ENCODE data around the gene ITSN2. TPM values are rescaled to one million over a fixed set of nuclear protein-coding genes. Genes with fewer than 3 reads are reported as not detected.
"Not testable (repeated sequence)": the region's sequence is repeated elsewhere in the genome, so short reads cannot be mapped to it uniquely, and the experiment has no call there.

Gene ITSN2
- total RNA-seq, 1 experiment from 2014 or later: 126 TPM

DNA sequence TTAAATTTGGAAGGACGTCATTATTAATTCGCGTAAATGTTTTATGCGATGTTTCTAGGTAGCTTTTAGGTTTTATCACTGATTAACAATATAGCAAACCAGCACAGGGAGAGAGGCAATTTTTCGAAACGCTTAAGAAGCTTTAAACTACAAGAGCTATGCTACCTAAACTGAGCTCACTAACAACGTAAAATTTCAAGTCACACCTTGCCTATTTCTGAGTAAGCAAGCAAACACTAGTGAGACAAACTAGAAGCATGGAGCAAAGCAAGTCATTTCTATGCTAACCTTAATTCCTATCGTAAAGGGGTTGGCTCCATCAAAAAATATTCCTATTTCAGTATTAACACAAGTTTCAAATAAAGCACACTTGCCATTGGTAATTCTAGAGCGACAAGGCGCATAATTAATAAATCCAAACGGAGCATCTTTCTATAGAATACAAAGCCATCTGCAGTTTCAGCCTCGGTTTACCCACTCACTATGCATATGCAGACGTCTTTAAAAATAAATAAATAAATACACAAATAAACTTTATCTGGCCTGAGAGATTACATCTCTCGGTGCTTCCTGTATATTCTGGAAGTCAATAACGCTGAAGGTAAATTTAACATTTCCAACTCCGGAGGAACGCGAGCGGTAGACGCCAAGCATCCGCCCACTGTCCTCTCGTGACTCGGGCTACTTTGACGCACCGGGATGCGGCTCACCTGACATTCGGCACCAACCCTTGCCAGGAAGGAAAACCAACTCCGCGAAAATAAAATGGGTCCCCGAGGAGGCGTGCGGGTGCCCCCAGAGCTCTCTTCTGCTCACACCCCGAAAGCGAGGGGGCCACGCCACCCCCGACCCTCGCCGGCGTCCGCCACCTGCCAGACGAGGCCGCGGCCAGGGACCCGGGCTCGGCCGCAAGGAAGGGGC is 947 bp downstream of the ITSN2 start:
- H3K27ac ChIP-seq (ENCODE audit: low read length): peak overlapping the region; percentile 98
- H3K79me2 ChIP-seq (ENCODE audit: low read length): peaks cover 62% of the 10 kb centered on the region
- peak overlapping the region; percentile 99 for H3K9ac ChIP-seq (ENCODE audit: low read length)
- no peaks in the 10 kb centered on the region for H3K9me3 ChIP-seq (ENCODE audit: low read length)
- H3K4me1 ChIP-seq (ENCODE audit: low read length): peaks cover 42% of the 10 kb centered on the region
- DNase-seq: peak; percentile 77
- H3K4me2 ChIP-seq (ENCODE audit: low read depth, low read length, poor library complexity, severe bottlenecking): peak overlapping the region; percentile 81
- no peak overlapping the region; the same call in 1 of the 2 replicates for H2AFZ ChIP-seq (ENCODE audit: low read length)
- peak overlapping the region; percentile 73 for H3K4me3 ChIP-seq (ENCODE audit: low read length)
- 0 out of 2 replicates have a peak, but pooled peaks cover 5% of the 10 kb centered on the region for H3K36me3 ChIP-seq (ENCODE audit: insufficient read depth, low read length)
- H3K9me2 ChIP-seq (replicated peaks; ENCODE audit: insufficient read depth, low read length): no peaks in the 10 kb centered on the region
- H3K27me3 ChIP-seq (ENCODE audit: low read length): no peaks in the 10 kb centered on the region
- no peaks in the 10 kb centered on the region for H4K20me1 ChIP-seq (ENCODE audit: insufficient read depth, low read depth, low read length)

DNA sequence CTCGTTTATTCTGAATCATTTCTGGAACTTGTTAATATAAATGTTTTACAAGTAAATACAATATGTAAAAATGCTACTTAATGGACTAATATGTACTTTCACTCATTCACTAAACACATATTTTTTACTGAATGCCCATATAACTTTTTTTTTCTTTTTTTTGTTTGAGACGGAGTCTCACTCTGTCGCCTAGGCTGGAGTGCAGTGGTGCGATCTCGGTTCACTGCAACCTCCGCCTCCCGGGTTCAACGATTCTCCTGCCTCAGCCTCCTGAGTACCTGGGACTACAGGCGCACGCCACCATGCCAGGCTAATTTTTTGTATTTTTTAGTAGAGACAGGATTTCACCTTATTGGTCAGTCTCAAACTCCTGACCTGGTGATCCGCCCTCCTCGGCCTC is 2.6 kb downstream of the ITSN2 start:
- peak overlapping the region; percentile 98 for H3K27ac ChIP-seq (ENCODE audit: low read length)
- H3K4me3 ChIP-seq (ENCODE audit: low read length): peak overlapping the region; percentile 73; the same call in 1 of the 2 replicates
- H3K4me2 ChIP-seq (ENCODE audit: low read depth, low read length, poor library complexity, severe bottlenecking): peak overlapping the region; percentile 81
- H3K9ac ChIP-seq (ENCODE audit: low read length): peak overlapping the region; percentile 99; the same call in 1 of the 2 replicates
- not testable (repeated sequence) for H3K9me3 ChIP-seq (ENCODE audit: low read length); H3K36me3 ChIP-seq (ENCODE audit: insufficient read depth, low read length); H4K20me1 ChIP-seq (ENCODE audit: insufficient read depth, low read depth, low read length); H3K27me3 ChIP-seq (ENCODE audit: low read length); H3K9me2 ChIP-seq (replicated peaks; ENCODE audit: insufficient read depth, low read length); DNase-seq; H2AFZ ChIP-seq (ENCODE audit: low read length)
- peaks cover 58% of the 10 kb centered on the region for H3K4me1 ChIP-seq (ENCODE audit: low read length)
- peaks cover 78% of the 10 kb centered on the region for H3K79me2 ChIP-seq (ENCODE audit: low read length)

DNA sequence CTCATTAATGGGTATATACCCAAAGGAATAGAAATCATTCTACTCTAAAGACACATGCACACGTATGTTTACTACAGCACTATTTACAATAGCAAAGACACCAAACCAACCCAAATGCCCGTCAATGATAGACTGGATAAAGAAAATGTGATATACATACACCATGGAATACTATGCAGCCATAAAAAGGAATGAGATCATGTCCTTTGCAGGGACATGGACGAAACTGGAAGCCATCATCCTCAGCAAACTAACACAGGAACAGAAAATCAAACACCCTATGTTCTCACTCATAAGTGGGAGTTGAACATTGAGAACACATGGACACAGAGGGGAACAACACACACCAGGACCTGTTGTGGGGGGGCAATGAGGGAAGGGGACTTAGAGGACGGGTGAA is 3.2 kb downstream of the ITSN2 start:
- not testable (repeated sequence) for H3K4me3 ChIP-seq (ENCODE audit: low read length); H3K4me2 ChIP-seq (ENCODE audit: low read depth, low read length, poor library complexity, severe bottlenecking); H3K36me3 ChIP-seq (ENCODE audit: insufficient read depth, low read length); H3K9me3 ChIP-seq (ENCODE audit: low read length); DNase-seq; H3K27me3 ChIP-seq (ENCODE audit: low read length); H3K9me2 ChIP-seq (replicated peaks; ENCODE audit: insufficient read depth, low read length); H3K9ac ChIP-seq (ENCODE audit: low read length); H4K20me1 ChIP-seq (ENCODE audit: insufficient read depth, low read depth, low read length); H2AFZ ChIP-seq (ENCODE audit: low read length)
- H3K27ac ChIP-seq (ENCODE audit: low read length): peak overlapping the region; percentile 98
- peaks cover 64% of the 10 kb centered on the region for H3K4me1 ChIP-seq (ENCODE audit: low read length)
- H3K79me2 ChIP-seq (ENCODE audit: low read length): peaks cover 85% of the 10 kb centered on the region

DNA sequence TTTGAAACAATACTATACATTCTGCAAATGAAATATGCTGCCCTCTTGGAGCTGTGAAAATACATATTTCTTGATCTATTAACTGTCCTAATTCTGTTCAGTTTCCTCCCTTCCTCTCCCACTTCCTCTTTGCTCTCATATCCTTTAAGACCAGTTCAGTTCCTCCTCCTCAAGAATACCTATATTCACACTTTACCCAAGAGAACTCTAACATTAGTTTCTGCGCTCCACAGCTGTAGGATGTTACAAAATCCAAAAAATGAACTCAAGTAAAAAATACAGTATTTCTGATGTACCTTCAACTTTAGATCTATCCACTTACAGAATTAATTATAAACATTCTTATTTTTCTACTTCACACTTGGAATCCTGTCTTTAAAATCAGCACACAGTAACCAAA is 5.4 kb downstream of the ITSN2 start:
- no peaks in the 10 kb centered on the region for H3K9me2 ChIP-seq (replicated peaks; ENCODE audit: insufficient read depth, low read length)
- H3K4me1 ChIP-seq (ENCODE audit: low read length): peaks cover 78% of the 10 kb centered on the region
- H3K4me2 ChIP-seq (ENCODE audit: low read depth, low read length, poor library complexity, severe bottlenecking): peak overlapping the region; percentile 87
- peaks cover 99% of the 10 kb centered on the region for H3K79me2 ChIP-seq (ENCODE audit: low read length)
- peak overlapping the region; percentile 98 for H3K27ac ChIP-seq (ENCODE audit: low read length)
- no peaks in the 10 kb centered on the region for H4K20me1 ChIP-seq (ENCODE audit: insufficient read depth, low read depth, low read length)
- peak overlapping the region; percentile 55 for H3K4me3 ChIP-seq (ENCODE audit: low read length)
- H3K9me3 ChIP-seq (ENCODE audit: low read length): no peaks in the 10 kb centered on the region
- H3K27me3 ChIP-seq (ENCODE audit: low read length): no peaks in the 10 kb centered on the region
- 0 out of 2 replicates have a peak, but pooled peaks cover 5% of the 10 kb centered on the region for H3K36me3 ChIP-seq (ENCODE audit: insufficient read depth, low read length)
- H3K9ac ChIP-seq (ENCODE audit: low read length): peak overlapping the region; percentile 64
- H2AFZ ChIP-seq (ENCODE audit: low read length): no peak overlapping the region
- DNase-seq: peak; percentile 87

DNA sequence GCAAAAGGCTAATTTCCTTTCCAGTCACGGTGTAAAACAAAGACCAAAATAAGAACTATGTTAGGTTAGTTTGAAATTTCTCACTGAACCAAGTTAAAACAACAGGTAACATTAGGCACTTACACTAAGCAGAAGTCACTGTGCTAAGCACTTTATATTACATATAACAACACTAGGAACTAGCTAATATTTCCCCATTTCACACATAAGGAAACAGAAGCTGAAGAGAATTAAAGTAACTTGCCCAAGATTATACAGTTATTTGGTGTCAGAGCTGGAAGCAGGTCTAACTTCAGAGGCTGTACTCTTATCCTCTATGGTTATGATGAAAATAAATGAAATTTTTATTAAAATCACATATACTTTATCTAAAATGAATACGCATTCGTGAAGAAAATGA is 5.9 kb downstream of the ITSN2 start:
- Histone ChIP-seq H3K27ac (ENCODE audit: low read length) (peak overlapping the region; percentile 98), H3K4me2 (ENCODE audit: low read depth, low read length, poor library complexity, severe bottlenecking) (peak overlapping the region; percentile 87), H3K36me3 (ENCODE audit: insufficient read depth, low read length) (0 out of 2 replicates have a peak, but pooled peaks cover 5% of the 10 kb centered on the region), H3K4me1 (ENCODE audit: low read length) (peaks cover 84% of the 10 kb centered on the region), H2AFZ (ENCODE audit: low read length) (no peak overlapping the region), H4K20me1 (ENCODE audit: insufficient read depth, low read depth, low read length) (no peaks in the 10 kb centered on the region), H3K9me3 (ENCODE audit: low read length) (no peaks in the 10 kb centered on the region), H3K27me3 (ENCODE audit: low read length) (no peaks in the 10 kb centered on the region), H3K4me3 (ENCODE audit: low read length) (peak overlapping the region; percentile 55), H3K9me2 (replicated peaks; ENCODE audit: insufficient read depth, low read length) (no peaks in the 10 kb centered on the region), H3K79me2 (ENCODE audit: low read length) (peaks cover 99% of the 10 kb centered on the region), H3K9ac (ENCODE audit: low read length) (peak overlapping the region; percentile 64)
- no peak for DNase-seq

DNA sequence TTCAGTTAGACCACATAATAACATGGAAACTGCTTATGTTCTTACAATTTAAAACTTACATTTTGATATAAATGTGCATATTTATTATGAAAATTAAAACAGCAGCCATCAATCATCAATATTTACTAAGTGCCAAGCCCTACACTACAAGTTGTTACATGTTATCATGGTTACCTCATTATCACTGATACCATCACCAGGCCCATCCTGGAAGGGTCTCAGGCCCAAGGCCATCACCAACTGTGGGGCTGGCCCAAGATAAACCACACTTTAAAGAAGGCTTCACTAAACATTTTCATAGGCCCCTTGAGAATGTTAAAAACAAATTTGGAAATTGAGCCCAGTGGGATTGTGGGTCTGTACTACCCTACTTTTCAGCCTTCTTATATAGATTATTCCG is 6.4 kb downstream of the ITSN2 start:
- no peaks in the 10 kb centered on the region for H3K9me2 ChIP-seq (replicated peaks; ENCODE audit: insufficient read depth, low read length)
- H3K9me3 ChIP-seq (ENCODE audit: low read length): no peaks in the 10 kb centered on the region
- peak overlapping the region; percentile 55 for H3K4me3 ChIP-seq (ENCODE audit: low read length)
- peak; percentile 82 for DNase-seq
- peaks cover 88% of the 10 kb centered on the region for H3K4me1 ChIP-seq (ENCODE audit: low read length)
- peak overlapping the region; percentile 64 for H3K9ac ChIP-seq (ENCODE audit: low read length)
- H3K79me2 ChIP-seq (ENCODE audit: low read length): peaks cover 99% of the 10 kb centered on the region
- H4K20me1 ChIP-seq (ENCODE audit: insufficient read depth, low read depth, low read length): no peaks in the 10 kb centered on the region
- H3K27me3 ChIP-seq (ENCODE audit: low read length): no peaks in the 10 kb centered on the region
- 0 out of 2 replicates have a peak, but pooled peaks cover 5% of the 10 kb centered on the region for H3K36me3 ChIP-seq (ENCODE audit: insufficient read depth, low read length)
- no peak overlapping the region for H2AFZ ChIP-seq (ENCODE audit: low read length)
- peak overlapping the region; percentile 87 for H3K4me2 ChIP-seq (ENCODE audit: low read depth, low read length, poor library complexity, severe bottlenecking)
- H3K27ac ChIP-seq (ENCODE audit: low read length): peak overlapping the region; percentile 98

DNA sequence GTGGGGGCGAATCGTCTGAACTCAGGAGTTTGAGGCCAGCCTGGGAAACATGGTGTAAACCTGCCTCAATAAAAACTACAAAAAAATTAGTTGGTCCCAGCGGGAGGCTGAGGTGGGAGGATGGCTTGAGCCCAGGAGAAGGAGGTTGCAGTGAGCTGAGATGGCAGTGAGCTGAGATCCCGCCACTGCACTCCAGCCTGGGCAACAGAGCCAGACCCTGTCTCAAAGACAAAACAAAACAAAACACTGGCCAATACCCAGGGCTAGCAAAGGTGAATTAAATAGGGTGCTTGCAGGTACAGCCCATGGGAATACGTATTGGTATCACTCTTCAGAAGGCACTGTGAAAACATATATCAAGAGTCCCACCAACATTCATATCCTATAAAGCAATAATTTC is 7.0 kb downstream of the ITSN2 start:
- Histone ChIP-seq H3K36me3 (ENCODE audit: insufficient read depth, low read length) (0 out of 2 replicates have a peak, but pooled peaks cover 5% of the 10 kb centered on the region), H3K4me3 (ENCODE audit: low read length) (peak overlapping the region; percentile 55)

DNA sequence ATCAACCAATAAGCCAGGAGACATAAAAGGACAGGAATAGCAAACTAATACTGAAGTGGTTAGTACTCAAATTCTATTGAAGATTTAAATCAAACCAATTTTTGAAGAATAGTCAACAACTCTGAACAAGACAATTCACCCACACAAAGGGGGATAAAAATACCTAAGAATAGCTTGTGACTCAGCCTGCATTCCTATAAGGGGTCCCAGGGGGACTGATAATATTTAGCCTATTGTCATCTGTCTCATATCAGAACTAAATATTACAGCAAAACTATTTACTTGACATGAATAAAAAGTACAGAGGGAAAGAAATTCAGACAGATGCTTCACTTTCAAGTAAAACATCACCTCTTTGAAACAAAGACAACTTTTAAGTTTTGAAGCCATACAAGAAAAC is 7.7 kb downstream of the ITSN2 start:
- Histone ChIP-seq H3K4me2 (ENCODE audit: low read depth, low read length, poor library complexity, severe bottlenecking) (peak overlapping the region; percentile 87), H3K9ac (ENCODE audit: low read length) (peak overlapping the region; percentile 47), H4K20me1 (ENCODE audit: insufficient read depth, low read depth, low read length) (no peaks in the 10 kb centered on the region; the same call in 1 of the 2 replicates), H3K9me3 (ENCODE audit: low read length) (no peaks in the 10 kb centered on the region), H3K27me3 (ENCODE audit: low read length) (no peaks in the 10 kb centered on the region), H3K4me1 (ENCODE audit: low read length) (peaks cover 82% of the 10 kb centered on the region), H3K36me3 (ENCODE audit: insufficient read depth, low read length) (0 out of 2 replicates have a peak, but pooled peaks cover 5% of the 10 kb centered on the region), H3K79me2 (ENCODE audit: low read length) (peaks cover 99% of the 10 kb centered on the region), H3K27ac (ENCODE audit: low read length) (peak overlapping the region; percentile 98), H3K4me3 (ENCODE audit: low read length) (peak overlapping the region; percentile 55), H2AFZ (ENCODE audit: low read length) (no peak overlapping the region), H3K9me2 (replicated peaks; ENCODE audit: insufficient read depth, low read length) (no peaks in the 10 kb centered on the region)
- DNase-seq: no peak

More for the DNA sequence above, 7.0 kb downstream of the ITSN2 start:
- Histone ChIP-seq H3K27me3 (ENCODE audit: low read length) (no peaks in the 10 kb centered on the region), H3K27ac (ENCODE audit: low read length) (peak overlapping the region; percentile 98), H3K9me3 (ENCODE audit: low read length) (no peaks in the 10 kb centered on the region), H4K20me1 (ENCODE audit: insufficient read depth, low read depth, low read length) (no peaks in the 10 kb centered on the region; the same call in 1 of the 2 replicates), H3K4me2 (ENCODE audit: low read depth, low read length, poor library complexity, severe bottlenecking) (peak overlapping the region; percentile 87), H2AFZ (ENCODE audit: low read length) (no peak overlapping the region), H3K9ac (ENCODE audit: low read length) (peak overlapping the region; percentile 64), H3K9me2 (replicated peaks; ENCODE audit: insufficient read depth, low read length) (no peaks in the 10 kb centered on the region), H3K4me1 (ENCODE audit: low read length) (peaks cover 89% of the 10 kb centered on the region), H3K79me2 (ENCODE audit: low read length) (peaks cover 99% of the 10 kb centered on the region)
- no peak for DNase-seq

All from Karpas-422 (cell line).